GM23338 (cell line): ENCODE measurements around the gene EPX. TPM values are rescaled to one million over a fixed set of nuclear protein-coding genes. Genes with fewer than 3 reads are reported as not detected.

Experiments used
- ATAC-seq: fragments of 200-7000 bp; cut with Tn5 transposase; 3 replicates; pipeline ENCODE4 v1.9.1; 2020
- DNase-seq: peaks from one replicate; pipeline ENCODE4 v3.0.0-alpha.2; 2015; ENCODE audit warnings: low spot score
- H2AFZ ChIP-seq: fragments of 200-600 bp; sonication (generic); 2 replicates; pipeline ENCODE4 v1.8.0; 2016; ENCODE audit warnings: antibody characterized with exemption, mild to moderate bottlenecking, moderate library complexity
- H3F3A ChIP-seq: fragments of 200-600 bp; sonication (generic); replicated peaks from 2 replicates; pipeline ENCODE4 v1.8.0; 2017; ENCODE audit warnings: antibody characterized with exemption, mixed run types, low read depth
- H3K27ac ChIP-seq: fragments of 200-600 bp; sonication (generic); 2 replicates; pipeline ENCODE4 v1.6.1; 2016; ENCODE audit warnings: low read depth
- H3K27me3 ChIP-seq: fragments of 200-600 bp; sonication (generic); 2 replicates; pipeline ENCODE4 v1.8.0; 2016; ENCODE audit warnings: mild to moderate bottlenecking, mixed run types, moderate library complexity; ENCODE audit not compliant: insufficient read depth
- H3K36me3 ChIP-seq: fragments of 200-600 bp; sonication (generic); 2 replicates; pipeline ENCODE4 v1.8.0; 2016; ENCODE audit warnings: mild to moderate bottlenecking; ENCODE audit not compliant: insufficient read depth
- H3K4me1 ChIP-seq: fragments of 200-600 bp; sonication (generic); 2 replicates; pipeline ENCODE4 v1.8.0; 2016; ENCODE audit warnings: mild to moderate bottlenecking, moderate library complexity; ENCODE audit not compliant: insufficient read depth
- H3K4me2 ChIP-seq: fragments of 200-600 bp; sonication (generic); 2 replicates; pipeline ENCODE4 v1.7.1; 2017; ENCODE audit warnings: mixed run types
- H3K4me3 ChIP-seq: fragments of 200-600 bp; sonication (generic); 2 replicates; pipeline ENCODE4 v1.6.1; 2016; ENCODE audit warnings: mixed run types
- H3K79me2 ChIP-seq: fragments of 200-600 bp; sonication (generic); replicated peaks from 2 replicates; pipeline ENCODE4 v1.8.0; 2017; ENCODE audit warnings: mild to moderate bottlenecking; ENCODE audit not compliant: insufficient read depth
- H3K9me2 ChIP-seq: fragments of 200-600 bp; sonication (generic); 2 replicates; pipeline ENCODE4 v1.8.0; 2017; ENCODE audit not compliant: insufficient read depth
- H4K20me1 ChIP-seq: fragments of 200-600 bp; sonication (generic); replicated peaks from 2 replicates; pipeline ENCODE4 v1.8.0; 2017; ENCODE audit warnings: mild to moderate bottlenecking; ENCODE audit not compliant: insufficient read depth
- H3K27ac Mint-ChIP-seq: 2 replicates; pipeline ENCODE4 v1.8.0; 2020; ENCODE audit warnings: inconsistent platforms, mild to moderate bottlenecking, moderate library complexity, mixed read lengths
- H3K27me3 Mint-ChIP-seq: 3 replicates; pipeline ENCODE4 v1.8.0; 2022; ENCODE audit warnings: low read depth, mild to moderate bottlenecking, moderate library complexity, mixed read lengths, inconsistent platforms; ENCODE audit not compliant: insufficient read depth, poor library complexity
- H3K36me3 Mint-ChIP-seq: 3 replicates; pipeline ENCODE4 v1.8.0; 2021; ENCODE audit warnings: low read depth, mild to moderate bottlenecking, inconsistent platforms, moderate library complexity, mixed read lengths
- H3K4me1 Mint-ChIP-seq: 3 replicates; pipeline ENCODE4 v1.8.0; 2020; ENCODE audit warnings: mild to moderate bottlenecking, inconsistent platforms, mixed read lengths
- H3K4me3 Mint-ChIP-seq: 3 replicates; pipeline ENCODE4 v1.8.0; 2021; ENCODE audit warnings: moderate library complexity, mild to moderate bottlenecking, inconsistent platforms, mixed read lengths
- H3K9me3 Mint-ChIP-seq: 3 replicates; pipeline ENCODE4 v1.8.0; 2020; ENCODE audit warnings: moderate library complexity, mild to moderate bottlenecking, inconsistent platforms, mixed read lengths
- CREB1 ChIP-seq: fragments of 250-450 bp; sonication (Bioruptor Pico); IDR thresholded peaks from 2 replicates; pipeline ENCODE4 v1.5.0; 2020; ENCODE audit warnings: low read depth, mild to moderate bottlenecking, moderate library complexity
- EZH2 ChIP-seq: fragments of 200-600 bp; sonication (generic); IDR thresholded peaks from one replicate; pipeline ENCODE4 v1.8.0; 2017; ENCODE audit warnings: antibody characterized with exemption, mild to moderate bottlenecking, low read depth; ENCODE audit not compliant: unreplicated experiment
- EZH2phosphoT487 ChIP-seq: fragments of 200-600 bp; sonication (generic); IDR thresholded peaks from one replicate; pipeline ENCODE4 v1.8.1; 2018; ENCODE audit warnings: antibody characterized with exemption; ENCODE audit not compliant: unreplicated experiment
- NANOG ChIP-seq: IDR thresholded peaks from 2 replicates; pipeline ENCODE4 v1.6.1; 2016; ENCODE audit warnings: antibody characterized with exemption, borderline replicate concordance
- POLR2AphosphoS5 ChIP-seq: IDR thresholded peaks from 2 replicates; pipeline ENCODE4 v1.6.1; 2016; ENCODE audit warnings: antibody characterized with exemption, low read depth
- ZNF114 ChIP-seq: fragments of 250-450 bp; sonication (Bioruptor Pico); IDR thresholded peaks from 2 replicates; pipeline ENCODE4 v1.5.0; 2020; ENCODE audit warnings: mild to moderate bottlenecking, moderate library complexity
- polyA plus RNA-seq: library from polyadenylated mRNA; unstranded; fragments of >200 nt; fragmentation: Nextera tagmentation; extraction: Ambion mirVana; gene quantifications from 2 replicates; pipeline ENCODE4 v1.2.1, GENCODE V29; 2016
- total RNA-seq: library from RNA; depleted of rRNA; stranded (reverse); fragments of >200 nt; shearing (Covaris generic); gene quantifications from 2 replicates; pipeline ENCODE4 v1.2.3, GENCODE V29; 2014
- TF ChIP-seq, protein P1 (sequence below), 2 experiments: fragments of 200-600 bp in 1 of 2; sonication (generic) in 1 of 2; conservative IDR thresholded peaks; 2 replicates each; pipeline versions ENCODE4 v1.5.1 to v1.6.1; 2016 to 2017; ENCODE audit warnings: antibody characterized with exemption in 2 of 2, low read depth in 2 of 2, mild to moderate bottlenecking in 2 of 2, moderate library complexity in 1 of 2
- TF ChIP-seq, protein P2 (sequence below): IDR thresholded peaks from one replicate; pipeline ENCODE4 v1.6.1; 2018; ENCODE audit warnings: antibody characterized with exemption; ENCODE audit not compliant: unreplicated experiment
- TF ChIP-seq, protein P3 (sequence below): IDR thresholded peaks from 2 replicates; pipeline ENCODE4 v1.6.1; 2016; ENCODE audit warnings: antibody characterized with exemption

Gene EPX
- total and polyA plus RNA-seq, 2 experiments from 2014 or later = 0.10 TPM; not detected in 1

DNA sequence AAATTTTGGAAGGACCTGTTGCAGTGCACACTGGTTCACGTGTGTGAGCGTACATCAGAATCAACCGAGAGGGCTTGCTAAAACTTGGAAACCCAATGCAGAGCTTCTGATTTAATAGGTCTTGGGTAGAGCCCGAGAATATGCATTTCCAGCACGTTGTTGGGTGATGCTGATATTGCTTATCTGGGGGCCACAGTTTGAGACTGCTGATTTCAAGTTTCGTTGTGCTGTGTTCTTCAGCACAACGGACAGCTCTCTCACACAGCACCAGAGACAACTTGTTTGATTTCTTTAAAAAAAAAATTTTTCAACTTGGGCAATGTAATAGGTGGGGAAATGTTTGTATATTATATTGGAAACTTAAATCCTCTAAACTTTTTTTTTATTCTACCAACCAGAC, 16.3 kb upstream of the EPX start:
- Histone ChIP-seq H3K27ac (no peak overlapping the region), H4K20me1 (no peaks in the 10 kb centered on the region), H3K9me2 (no peaks in the 10 kb centered on the region), H3F3A (no peaks in the 10 kb centered on the region), H3K27me3 (no peaks in the 10 kb centered on the region), H2AFZ (no peak overlapping the region), H3K4me1 (no peaks in the 10 kb centered on the region), H3K4me2 (no peak overlapping the region), H3K4me3 (no peak overlapping the region), H3K79me2 (no peaks in the 10 kb centered on the region), H3K36me3 (no peaks in the 10 kb centered on the region)
- no peaks in the 10 kb centered on the region for H3K9me3 Mint-ChIP-seq
- TF ChIP-seq, protein P1, sequence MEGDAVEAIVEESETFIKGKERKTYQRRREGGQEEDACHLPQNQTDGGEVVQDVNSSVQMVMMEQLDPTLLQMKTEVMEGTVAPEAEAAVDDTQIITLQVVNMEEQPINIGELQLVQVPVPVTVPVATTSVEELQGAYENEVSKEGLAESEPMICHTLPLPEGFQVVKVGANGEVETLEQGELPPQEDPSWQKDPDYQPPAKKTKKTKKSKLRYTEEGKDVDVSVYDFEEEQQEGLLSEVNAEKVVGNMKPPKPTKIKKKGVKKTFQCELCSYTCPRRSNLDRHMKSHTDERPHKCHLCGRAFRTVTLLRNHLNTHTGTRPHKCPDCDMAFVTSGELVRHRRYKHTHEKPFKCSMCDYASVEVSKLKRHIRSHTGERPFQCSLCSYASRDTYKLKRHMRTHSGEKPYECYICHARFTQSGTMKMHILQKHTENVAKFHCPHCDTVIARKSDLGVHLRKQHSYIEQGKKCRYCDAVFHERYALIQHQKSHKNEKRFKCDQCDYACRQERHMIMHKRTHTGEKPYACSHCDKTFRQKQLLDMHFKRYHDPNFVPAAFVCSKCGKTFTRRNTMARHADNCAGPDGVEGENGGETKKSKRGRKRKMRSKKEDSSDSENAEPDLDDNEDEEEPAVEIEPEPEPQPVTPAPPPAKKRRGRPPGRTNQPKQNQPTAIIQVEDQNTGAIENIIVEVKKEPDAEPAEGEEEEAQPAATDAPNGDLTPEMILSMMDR (conservative IDR thresholded peaks at IDR 0.05; ENCODE audit: low read depth in 2 of 2) = no peak
- TF ChIP-seq, protein P2, sequence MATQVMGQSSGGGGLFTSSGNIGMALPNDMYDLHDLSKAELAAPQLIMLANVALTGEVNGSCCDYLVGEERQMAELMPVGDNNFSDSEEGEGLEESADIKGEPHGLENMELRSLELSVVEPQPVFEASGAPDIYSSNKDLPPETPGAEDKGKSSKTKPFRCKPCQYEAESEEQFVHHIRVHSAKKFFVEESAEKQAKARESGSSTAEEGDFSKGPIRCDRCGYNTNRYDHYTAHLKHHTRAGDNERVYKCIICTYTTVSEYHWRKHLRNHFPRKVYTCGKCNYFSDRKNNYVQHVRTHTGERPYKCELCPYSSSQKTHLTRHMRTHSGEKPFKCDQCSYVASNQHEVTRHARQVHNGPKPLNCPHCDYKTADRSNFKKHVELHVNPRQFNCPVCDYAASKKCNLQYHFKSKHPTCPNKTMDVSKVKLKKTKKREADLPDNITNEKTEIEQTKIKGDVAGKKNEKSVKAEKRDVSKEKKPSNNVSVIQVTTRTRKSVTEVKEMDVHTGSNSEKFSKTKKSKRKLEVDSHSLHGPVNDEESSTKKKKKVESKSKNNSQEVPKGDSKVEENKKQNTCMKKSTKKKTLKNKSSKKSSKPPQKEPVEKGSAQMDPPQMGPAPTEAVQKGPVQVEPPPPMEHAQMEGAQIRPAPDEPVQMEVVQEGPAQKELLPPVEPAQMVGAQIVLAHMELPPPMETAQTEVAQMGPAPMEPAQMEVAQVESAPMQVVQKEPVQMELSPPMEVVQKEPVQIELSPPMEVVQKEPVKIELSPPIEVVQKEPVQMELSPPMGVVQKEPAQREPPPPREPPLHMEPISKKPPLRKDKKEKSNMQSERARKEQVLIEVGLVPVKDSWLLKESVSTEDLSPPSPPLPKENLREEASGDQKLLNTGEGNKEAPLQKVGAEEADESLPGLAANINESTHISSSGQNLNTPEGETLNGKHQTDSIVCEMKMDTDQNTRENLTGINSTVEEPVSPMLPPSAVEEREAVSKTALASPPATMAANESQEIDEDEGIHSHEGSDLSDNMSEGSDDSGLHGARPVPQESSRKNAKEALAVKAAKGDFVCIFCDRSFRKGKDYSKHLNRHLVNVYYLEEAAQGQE = peak; percentile 77
- peaks cover 3% of the 10 kb centered on the region for H3K27me3 Mint-ChIP-seq
- DNase-seq (peak; percentile 40), ATAC-seq (no peak)
- H3K27ac Mint-ChIP-seq = no peak overlapping the region
- H3K4me3 Mint-ChIP-seq = no peak overlapping the region
- no peaks in the 10 kb centered on the region for H3K4me1 Mint-ChIP-seq
- no peaks in the 10 kb centered on the region for H3K36me3 Mint-ChIP-seq

DNA sequence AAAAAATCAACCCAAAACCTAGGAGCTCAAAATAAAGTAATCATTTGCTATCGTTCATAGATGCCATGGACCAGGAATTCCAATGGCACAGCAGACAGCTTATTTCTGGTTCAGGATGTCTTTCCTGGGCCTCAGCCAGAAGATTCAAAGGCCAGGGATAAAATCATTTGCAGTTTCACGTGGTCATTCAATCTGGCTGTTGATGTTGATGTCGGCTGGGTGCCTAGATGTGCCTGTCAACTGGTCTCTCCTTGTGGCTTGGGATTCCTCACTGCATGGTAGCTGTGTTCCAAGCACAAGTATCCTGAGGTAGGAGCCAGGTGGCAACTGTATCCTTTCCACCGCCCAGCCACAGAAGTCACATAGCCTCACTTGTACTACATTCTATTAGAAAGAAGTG, 10.7 kb upstream of the EPX start:
- Mint-ChIP-seq H3K4me1 (peaks cover 8% of the 10 kb centered on the region; the same call in 2 of the 3 replicates), H3K27ac (no peak overlapping the region), H3K36me3 (no peaks in the 10 kb centered on the region), H3K9me3 (no peaks in the 10 kb centered on the region), H3K27me3 (peaks cover 3% of the 10 kb centered on the region), H3K4me3 (no peak overlapping the region)
- H3K27ac ChIP-seq = no peak overlapping the region
- no peaks in the 10 kb centered on the region for H3K36me3 ChIP-seq
- H3K79me2 ChIP-seq = no peaks in the 10 kb centered on the region
- H4K20me1 ChIP-seq = no peaks in the 10 kb centered on the region
- H3K4me3 ChIP-seq = no peak overlapping the region
- ATAC-seq (no peak), DNase-seq (no peak)
- H2AFZ ChIP-seq = no peak overlapping the region
- no peak overlapping the region for H3K4me2 ChIP-seq
- H3F3A ChIP-seq = no peaks in the 10 kb centered on the region
- H3K27me3 ChIP-seq = no peaks in the 10 kb centered on the region
- H3K4me1 ChIP-seq = no peaks in the 10 kb centered on the region
- no peaks in the 10 kb centered on the region for H3K9me2 ChIP-seq
- TF ChIP-seq EZH2 (no peak), POLR2AphosphoS5 (no peak), EZH2phosphoT487 (no peak), CREB1 (CRISPR knock-in tag) (no peak), NANOG (no peak), ZNF114 (CRISPR knock-in tag) (no peak)
- TF ChIP-seq, protein P1 (conservative IDR thresholded peaks at IDR 0.05; ENCODE audit: low read depth in 2 of 2) = no peak
- TF ChIP-seq, protein P3, sequence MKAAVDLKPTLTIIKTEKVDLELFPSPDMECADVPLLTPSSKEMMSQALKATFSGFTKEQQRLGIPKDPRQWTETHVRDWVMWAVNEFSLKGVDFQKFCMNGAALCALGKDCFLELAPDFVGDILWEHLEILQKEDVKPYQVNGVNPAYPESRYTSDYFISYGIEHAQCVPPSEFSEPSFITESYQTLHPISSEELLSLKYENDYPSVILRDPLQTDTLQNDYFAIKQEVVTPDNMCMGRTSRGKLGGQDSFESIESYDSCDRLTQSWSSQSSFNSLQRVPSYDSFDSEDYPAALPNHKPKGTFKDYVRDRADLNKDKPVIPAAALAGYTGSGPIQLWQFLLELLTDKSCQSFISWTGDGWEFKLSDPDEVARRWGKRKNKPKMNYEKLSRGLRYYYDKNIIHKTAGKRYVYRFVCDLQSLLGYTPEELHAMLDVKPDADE = no peak
